ENCODE data around the gene TSSK1B. TPM values are rescaled to one million over a fixed set of nuclear protein-coding genes. Genes with fewer than 3 reads are reported as not detected.

Gene TSSK1B
- total RNA-seq, 2 experiments from 2014 or later, result not detected

- intact Hi-C loops (cut with micrococcal nuclease; ENCODE audit: unreplicated experiment), result no loop called here
- DNase-seq (ENCODE audit: low spot score), result no peak
- TF ChIP-seq EZH2phosphoT487 (IDR thresholded peaks at IDR 0.05; ENCODE audit: borderline replicate concordance, low read depth, low read length) (no peak), CTCF (conservative IDR thresholded peaks at IDR 0.05; ENCODE audit: low read length) (no peak)
- no peaks in the 10 kb centered on the region for H3K4me1 ChIP-seq (ENCODE audit: insufficient read depth, low read length, poor library complexity, severe bottlenecking)
- no peak overlapping the region for H3K4me2 ChIP-seq (ENCODE audit: low read length)
- H3K79me2 ChIP-seq (ENCODE audit: insufficient read depth, low read depth, low read length), result no peaks in the 10 kb centered on the region
- no peaks in the 10 kb centered on the region for H3K9me2 ChIP-seq (ENCODE audit: insufficient read depth, low read length)
- H3K4me3 ChIP-seq (ENCODE audit: low read depth, low read length, poor library complexity, severe bottlenecking), result no peak overlapping the region
- no peaks in the 10 kb centered on the region for H3K36me3 ChIP-seq (ENCODE audit: insufficient read depth, low read length)
- ChIA-PET POLR2A (interaction anchor here (0.8 kb wide), 1 partner anchor 21 kb away, joined by 3 read pairs; no protein-coding TSS in a partner anchor), CTCF (ENCODE audit: unreplicated experiment) (no interaction called here)
- no peak overlapping the region for H3K27ac ChIP-seq (ENCODE audit: low read depth, low read length, poor library complexity, severe bottlenecking)
- H4K20me1 ChIP-seq (ENCODE audit: insufficient read depth, low read length), result no peaks in the 10 kb centered on the region
- BruUV-seq (replicated peaks), result no TSS peak
- H2AFZ ChIP-seq (ENCODE audit: low read length), result no peak overlapping the region
- no peaks in the 10 kb centered on the region for H3K9me3 ChIP-seq (ENCODE audit: low read length)
Observed at GRCh38 chr5:113394658-113395057, 40.1 kb downstream of the TSSK1B start.

DNA sequence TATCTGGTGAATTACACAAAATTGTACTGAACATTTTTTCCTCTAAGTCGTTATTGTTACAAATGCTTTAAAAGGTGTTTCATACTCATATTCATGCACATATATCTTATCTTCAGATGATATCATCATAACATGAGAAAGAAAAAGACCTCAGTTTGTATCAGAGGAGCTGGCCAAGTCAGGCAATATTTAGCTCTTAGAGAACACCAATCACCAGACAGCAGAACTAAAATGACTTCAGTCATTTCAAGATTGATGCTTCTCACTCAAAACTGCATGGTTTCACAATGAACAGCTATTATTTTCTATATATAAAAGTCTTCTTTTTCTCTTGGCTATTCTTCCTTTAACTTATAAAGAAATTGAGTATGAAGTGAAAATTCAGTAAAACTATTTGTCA is 44.6 kb downstream of the TSSK1B start:
- BruUV-seq (replicated peaks), result no TSS peak

More for the DNA sequence above, 44.6 kb downstream of the TSSK1B start:
- ChIA-PET CTCF (ENCODE audit: unreplicated experiment) (interaction anchor here (0.6 kb wide), 1 partner anchor 216 kb away, joined by 3 read pairs; no protein-coding TSS in a partner anchor), POLR2A (interaction anchor here (0.6 to 1.3 kb wide), 2 partner anchors 13 to 66 kb away, joined by 3 to 5 read pairs; no protein-coding TSS in a partner anchor)
- no peak for DNase-seq (ENCODE audit: low spot score)
- no peak for TF ChIP-seq CTCF (conservative IDR thresholded peaks at IDR 0.05; ENCODE audit: low read length)
- TF ChIP-seq EZH2phosphoT487 (IDR thresholded peaks at IDR 0.05; ENCODE audit: borderline replicate concordance, low read depth, low read length), result no peak
- Histone ChIP-seq H3K9me2 (ENCODE audit: insufficient read depth, low read length) (no peaks in the 10 kb centered on the region), H3K79me2 (ENCODE audit: insufficient read depth, low read depth, low read length) (no peaks in the 10 kb centered on the region), H3K27ac (ENCODE audit: low read depth, low read length, poor library complexity, severe bottlenecking) (no peak overlapping the region), H3K9me3 (ENCODE audit: low read length) (no peaks in the 10 kb centered on the region), H3K4me1 (ENCODE audit: insufficient read depth, low read length, poor library complexity, severe bottlenecking) (no peaks in the 10 kb centered on the region), H3K4me3 (ENCODE audit: low read depth, low read length, poor library complexity, severe bottlenecking) (no peak overlapping the region), H3K4me2 (ENCODE audit: low read length) (no peak overlapping the region), H2AFZ (ENCODE audit: low read length) (no peak overlapping the region), H3K36me3 (ENCODE audit: insufficient read depth, low read length) (no peaks in the 10 kb centered on the region), H4K20me1 (ENCODE audit: insufficient read depth, low read length) (no peaks in the 10 kb centered on the region)
- intact Hi-C loops (cut with micrococcal nuclease; ENCODE audit: unreplicated experiment), result no loop called here

Measured in OCI-LY7 (cell line).